LNCaP clone FGC (cell line): ENCODE data around the gene TINAG.

Source experiments
- DNase-seq: peaks from one replicate; pipeline ENCODE4 v3.0.0-alpha.2; 2011; ENCODE audit warnings: low read depth
- H3K4me3 ChIP-seq: 2 replicates; pipeline ENCODE4 v1.5.1; 2011; ENCODE audit warnings: mild to moderate bottlenecking, low read depth, low read length, control low read depth
- CTCF ChIP-seq: IDR thresholded peaks from 2 replicates; pipeline ENCODE4 v1.5.1; 2012; ENCODE audit warnings: mild to moderate bottlenecking; ENCODE audit not compliant: control insufficient read depth, insufficient read depth; ENCODE audit errors: extremely low read depth

TINAG gene

GRCh38 chr6:54415517-54415916, 107.3 kb downstream of the TINAG start:
- no peak for DNase-seq
- no peak for TF ChIP-seq CTCF
- no peak overlapping the region for H3K4me3 ChIP-seq

- no peak overlapping the region for H3K4me3 ChIP-seq
- DNase-seq: no peak
- TF ChIP-seq CTCF: no peak
Observed at GRCh38 chr6:54419885-54420284, 111.6 kb downstream of the TINAG start.

GRCh38 chr6:54426995-54427394, 118.8 kb downstream of the TINAG start:
- TF ChIP-seq CTCF: no peak
- no peak overlapping the region for H3K4me3 ChIP-seq
- DNase-seq: no peak

- no peak overlapping the region for H3K4me3 ChIP-seq
- DNase-seq: no peak
- no peak for TF ChIP-seq CTCF
Observed at GRCh38 chr6:54427396-54427937, 119.2 kb downstream of the TINAG start.

GRCh38 chr6:54428431-54428830, 120.2 kb downstream of the TINAG start:
- no peak for TF ChIP-seq CTCF
- H3K4me3 ChIP-seq: no peak overlapping the region
- no peak for DNase-seq

- TF ChIP-seq CTCF: no peak
- DNase-seq: no peak
- no peak overlapping the region for H3K4me3 ChIP-seq
Observed at GRCh38 chr6:54431466-54431865, 123.2 kb downstream of the TINAG start.
